H9 (cell line): ENCODE results near the gene HAUS8. TPM values are rescaled to one million over a fixed set of nuclear protein-coding genes. Genes with fewer than 3 reads are reported as not detected.

ENCODE experiments used
- DNase-seq: peaks from one replicate; pipeline ENCODE4 v3.0.0-alpha.2; 2017
- H2AFZ ChIP-seq: one replicate; pipeline ENCODE4 v1.6.1; 2013; ENCODE audit warnings: mild to moderate bottlenecking, low read length, control low read depth, moderate library complexity
- H2AK5ac ChIP-seq: 2 replicates; pipeline ENCODE4 v1.6.1; 2013; ENCODE audit warnings: low read length, control low read depth, mixed read lengths; ENCODE audit not compliant: insufficient read length
- H2BK120ac ChIP-seq: one replicate; pipeline ENCODE4 v1.6.1; 2013; ENCODE audit warnings: low read depth, mild to moderate bottlenecking, low read length, control low read depth, inconsistent platforms; ENCODE audit not compliant: poor library complexity, severe bottlenecking
- H2BK12ac ChIP-seq: 2 replicates; pipeline ENCODE4 v1.6.1; 2013; ENCODE audit warnings: low read length, control low read depth, mixed read lengths, low read depth; ENCODE audit not compliant: insufficient read length
- H2BK15ac ChIP-seq: 2 replicates; pipeline ENCODE4 v1.6.1; 2013; ENCODE audit warnings: low read depth, low read length, control low read depth
- H2BK20ac ChIP-seq: one replicate; pipeline ENCODE4 v1.6.1; 2013; ENCODE audit warnings: low read depth, mild to moderate bottlenecking, low read length, control low read depth, inconsistent platforms; ENCODE audit not compliant: poor library complexity, severe bottlenecking
- H2BK5ac ChIP-seq: 2 replicates; pipeline ENCODE4 v1.6.1; 2013; ENCODE audit warnings: low read length, control low read depth, mixed read lengths; ENCODE audit not compliant: insufficient read length
- H3K14ac ChIP-seq: 2 replicates; pipeline ENCODE4 v1.6.1; 2013; ENCODE audit warnings: low read length, control low read depth; ENCODE audit not compliant: insufficient read depth
- H3K18ac ChIP-seq: 2 replicates; pipeline ENCODE4 v1.6.1; 2013; ENCODE audit warnings: low read depth, mild to moderate bottlenecking, mixed read lengths, low read length, control low read depth; ENCODE audit not compliant: insufficient read length
- H3K23ac ChIP-seq: 2 replicates; pipeline ENCODE4 v1.6.1; 2013; ENCODE audit warnings: low read length, control low read depth, mixed read lengths, low read depth; ENCODE audit not compliant: insufficient read length
- H3K23me2 ChIP-seq: 2 replicates; pipeline ENCODE4 v1.6.1; 2013; ENCODE audit warnings: low read depth, mild to moderate bottlenecking, mixed read lengths, low read length, control low read depth; ENCODE audit not compliant: insufficient read length, poor library complexity, severe bottlenecking
- H3K27ac ChIP-seq: 2 replicates; pipeline ENCODE4 v1.5.1; 2013; ENCODE audit warnings: low read length, control low read depth, mixed read lengths, low read depth; ENCODE audit not compliant: insufficient read length
- H3K27me3 ChIP-seq: 2 replicates; pipeline ENCODE4 v1.6.1; 2013; ENCODE audit warnings: low read length, control low read depth, inconsistent platforms; ENCODE audit not compliant: insufficient read depth
- H3K4ac ChIP-seq: 2 replicates; pipeline ENCODE4 v1.6.1; 2013; ENCODE audit warnings: low read depth, mild to moderate bottlenecking, control low read depth, inconsistent platforms, low read length, moderate library complexity
- H3K4me1 ChIP-seq: 2 replicates; pipeline ENCODE4 v1.6.1; 2013; ENCODE audit warnings: low read length, control low read depth, inconsistent platforms; ENCODE audit not compliant: insufficient read depth
- H3K4me2 ChIP-seq: 2 replicates; pipeline ENCODE4 v1.6.1; 2013; ENCODE audit warnings: low read length, control low read depth, mixed read lengths; ENCODE audit not compliant: insufficient read length, insufficient read depth
- H3K56ac ChIP-seq: 2 replicates; pipeline ENCODE4 v1.6.1; 2013; ENCODE audit warnings: low read depth, mild to moderate bottlenecking, mixed read lengths, low read length, control low read depth; ENCODE audit not compliant: insufficient read length
- H3K79me1 ChIP-seq: 2 replicates; pipeline ENCODE4 v1.6.1; 2013; ENCODE audit warnings: low read depth, mild to moderate bottlenecking, moderate library complexity, low read length, control low read depth, inconsistent platforms; ENCODE audit not compliant: insufficient read depth, poor library complexity, severe bottlenecking
- H3K79me2 ChIP-seq: 2 replicates; pipeline ENCODE4 v1.6.1; 2013; ENCODE audit warnings: low read length, control low read depth, inconsistent platforms; ENCODE audit not compliant: insufficient read depth
- H3K9ac ChIP-seq: 2 replicates; pipeline ENCODE4 v1.6.1; 2013; ENCODE audit warnings: low read length, control low read depth, mixed read lengths; ENCODE audit not compliant: insufficient read length; ENCODE audit errors: extremely low read depth
- H3K9me3 ChIP-seq: one replicate; pipeline ENCODE4 v1.6.1; 2013; ENCODE audit warnings: low read depth, low read length, inconsistent platforms; ENCODE audit not compliant: control insufficient read depth
- H3T11ph ChIP-seq: one replicate; pipeline ENCODE4 v1.6.1; 2013; ENCODE audit warnings: mild to moderate bottlenecking, low read length, control low read depth, inconsistent platforms
- H4K20me1 ChIP-seq: one replicate; pipeline ENCODE4 v1.6.1; 2013; ENCODE audit not compliant: control insufficient read depth, insufficient read length, insufficient read depth
- H4K5ac ChIP-seq: 2 replicates; pipeline ENCODE4 v1.6.1; 2013; ENCODE audit warnings: low read depth, mild to moderate bottlenecking, mixed read lengths, low read length, control low read depth; ENCODE audit not compliant: insufficient read length
- H4K8ac ChIP-seq: replicated peaks from 2 replicates; pipeline ENCODE4 v1.6.1; 2013; ENCODE audit warnings: low read length, control low read depth, mixed read lengths, low read depth; ENCODE audit not compliant: insufficient read length
- H4K91ac ChIP-seq: 2 replicates; pipeline ENCODE4 v1.6.1; 2013; ENCODE audit warnings: low read depth, mild to moderate bottlenecking, moderate library complexity, mixed read lengths, low read length, control low read depth; ENCODE audit not compliant: insufficient read length
- H3K27ac Mint-ChIP-seq, 3 experiments: 2 replicates in 2 of 3; 3 replicates in 1 of 3; pipeline ENCODE4 v1.8.0; 2020 to 2021; ENCODE audit warnings: mixed read lengths in 3 of 3, mild to moderate bottlenecking in 1 of 3, moderate library complexity in 1 of 3
- H3K27me3 Mint-ChIP-seq: 2 replicates; pipeline ENCODE4 v1.8.0; 2021; ENCODE audit warnings: low read depth, mild to moderate bottlenecking, moderate library complexity, mixed read lengths
- H3K36me3 Mint-ChIP-seq, 3 experiments: 2 replicates in 2 of 3; 3 replicates in 1 of 3; pipeline ENCODE4 v1.8.0; 2020 to 2021; ENCODE audit warnings: low read depth in 3 of 3, mixed read lengths in 3 of 3; ENCODE audit not compliant: insufficient read depth in 1 of 3
- H3K4me1 Mint-ChIP-seq, 2 experiments: 2 replicates each; pipeline ENCODE4 v1.8.0; 2020; ENCODE audit warnings: mixed read lengths in 2 of 2
- H3K4me3 Mint-ChIP-seq, 2 experiments: 2 replicates in 1 of 2; 3 replicates in 1 of 2; pipeline ENCODE4 v1.8.0; 2020 to 2021; ENCODE audit warnings: mild to moderate bottlenecking in 2 of 2, mixed read lengths in 2 of 2, moderate library complexity in 1 of 2
- H3K9me3 Mint-ChIP-seq, 2 experiments: 2 replicates in 1 of 2; 3 replicates in 1 of 2; pipeline ENCODE4 v1.8.0; 2020; ENCODE audit warnings: mild to moderate bottlenecking in 2 of 2, mixed read lengths in 2 of 2, moderate library complexity in 1 of 2
- WGBS: extraction: QIAGEN DNeasy Blood & Tissue Kit; methylation state at CpG from one replicate; pipeline ENCODE4 v1.1.7; 2013; ENCODE audit warnings: missing lambda C conversion rate, low lambda C conversion rate, mixed read lengths; ENCODE audit not compliant: insufficient read length; ENCODE audit errors: extremely low coverage; 5-methylcytosine and 5-hydroxymethylcytosine counted together
- total RNA-seq: library from RNA; stranded (reverse); gene quantifications from 2 replicates; pipeline ENCODE4 v1.2.1, GENCODE V29; 2021
- TF ChIP-seq, protein P1 (sequence below): fragments of 200-600 bp; sonication (generic); conservative IDR thresholded peaks from 3 replicates; pipeline ENCODE4 v1.8.0; 2021; ENCODE audit warnings: antibody characterized with exemption, mild to moderate bottlenecking

Gene HAUS8
- total RNA-seq, 1 experiment from 2014 or later: 27.8 TPM

DNA sequence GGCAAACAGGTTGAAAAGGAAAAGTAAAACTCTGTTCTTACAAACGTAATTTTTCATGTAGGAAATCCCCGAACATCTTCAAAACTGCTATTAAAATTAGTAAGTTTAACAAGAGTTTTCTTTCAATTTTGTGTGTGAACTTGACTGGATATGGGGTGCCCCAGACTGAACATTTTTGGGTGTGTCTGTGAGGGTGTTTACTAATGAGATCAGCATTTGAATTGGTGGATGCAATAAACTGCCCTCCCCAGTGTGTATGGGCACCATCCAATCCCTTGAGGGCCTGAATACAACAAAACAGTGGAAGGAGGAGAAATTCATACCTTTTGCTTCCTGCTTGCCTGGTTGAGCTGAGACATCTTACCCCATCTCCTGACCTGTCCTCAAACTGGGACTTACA lies 11.8 kb downstream of the HAUS8 start:
- Histone ChIP-seq H3K79me2 (peaks cover 4% of the 10 kb centered on the region; the same call in 1 of the 2 replicates), H3T11ph (no peak overlapping the region), H2BK12ac (no peak overlapping the region), H3K56ac (no peak overlapping the region), H2BK5ac (no peak overlapping the region), H2BK20ac (no peak overlapping the region), H4K5ac (no peak overlapping the region), H3K18ac (no peak overlapping the region), H2BK120ac (no peak overlapping the region), H2AK5ac (no peak overlapping the region), H3K23ac (no peak overlapping the region), H3K23me2 (no peaks in the 10 kb centered on the region), H3K4me1 (no peaks in the 10 kb centered on the region), H3K79me1 (no peaks in the 10 kb centered on the region), H3K9me3 (peaks cover 9% of the 10 kb centered on the region), H3K9ac (no peak overlapping the region), H3K14ac (no peak overlapping the region), H3K4me2 (no peak overlapping the region), H4K91ac (no peak overlapping the region), H3K4ac (no peak overlapping the region), H3K27me3 (no peaks in the 10 kb centered on the region), H2BK15ac (no peak overlapping the region), H4K8ac (no peak overlapping the region), H4K20me1 (no peaks in the 10 kb centered on the region), H3K27ac (no peak overlapping the region), H2AFZ (no peak overlapping the region)
- TF ChIP-seq, protein P1, sequence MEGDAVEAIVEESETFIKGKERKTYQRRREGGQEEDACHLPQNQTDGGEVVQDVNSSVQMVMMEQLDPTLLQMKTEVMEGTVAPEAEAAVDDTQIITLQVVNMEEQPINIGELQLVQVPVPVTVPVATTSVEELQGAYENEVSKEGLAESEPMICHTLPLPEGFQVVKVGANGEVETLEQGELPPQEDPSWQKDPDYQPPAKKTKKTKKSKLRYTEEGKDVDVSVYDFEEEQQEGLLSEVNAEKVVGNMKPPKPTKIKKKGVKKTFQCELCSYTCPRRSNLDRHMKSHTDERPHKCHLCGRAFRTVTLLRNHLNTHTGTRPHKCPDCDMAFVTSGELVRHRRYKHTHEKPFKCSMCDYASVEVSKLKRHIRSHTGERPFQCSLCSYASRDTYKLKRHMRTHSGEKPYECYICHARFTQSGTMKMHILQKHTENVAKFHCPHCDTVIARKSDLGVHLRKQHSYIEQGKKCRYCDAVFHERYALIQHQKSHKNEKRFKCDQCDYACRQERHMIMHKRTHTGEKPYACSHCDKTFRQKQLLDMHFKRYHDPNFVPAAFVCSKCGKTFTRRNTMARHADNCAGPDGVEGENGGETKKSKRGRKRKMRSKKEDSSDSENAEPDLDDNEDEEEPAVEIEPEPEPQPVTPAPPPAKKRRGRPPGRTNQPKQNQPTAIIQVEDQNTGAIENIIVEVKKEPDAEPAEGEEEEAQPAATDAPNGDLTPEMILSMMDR: no peak
- WGBS: no CpG with 5 or more reads among the region's 2 CpGs
- Mint-ChIP-seq H3K36me3 (peaks cover 31 to 67% (median 40%) of the 10 kb centered on the region in 3 experiments), H3K27ac (peak overlapping the region in 1 of 3 experiments; percentile 29; a peak in 2 of 7 replicates), H3K4me1 (peaks cover 4% of the 10 kb centered on the region in 2 experiments), H3K9me3 (no peaks in the 10 kb centered on the region), H3K4me3 (no peak overlapping the region), H3K27me3 (no peaks in the 10 kb centered on the region)
- DNase-seq: no peak
